BLaER1 (cell line): ENCODE data around the gene ZNF329.

Source experiments
- H3K27ac ChIP-seq: shearing (Covaris generic); formaldehyde crosslinking; 2 replicates; pipeline ENCODE4 v1.8.1; 2022
- H3K27me3 ChIP-seq: shearing (Covaris generic); formaldehyde crosslinking; 2 replicates; pipeline ENCODE4 v1.8.1; 2022
- H3K36me3 ChIP-seq: shearing (Covaris generic); formaldehyde crosslinking; 2 replicates; pipeline ENCODE4 v1.8.1; 2022
- H3K4me1 ChIP-seq: shearing (Covaris generic); formaldehyde crosslinking; 2 replicates; pipeline ENCODE4 v1.8.1; 2022
- H3K4me2 ChIP-seq: shearing (Covaris generic); formaldehyde crosslinking; 2 replicates; pipeline ENCODE4 v1.8.1; 2022
- H3K4me3 ChIP-seq: shearing (Covaris generic); formaldehyde crosslinking; 2 replicates; pipeline ENCODE4 v1.8.1; 2022
- H3K9ac ChIP-seq: shearing (Covaris generic); formaldehyde crosslinking; 2 replicates; pipeline ENCODE4 v1.8.1; 2022
- H3K9me3 ChIP-seq: shearing (Covaris generic); formaldehyde crosslinking; 2 replicates; pipeline ENCODE4 v1.8.1; 2022
- H4K20me1 ChIP-seq: shearing (Covaris generic); formaldehyde crosslinking; 2 replicates; pipeline ENCODE4 v1.8.1; 2022
- Cebpa-rat ChIP-seq: shearing (Covaris generic); IDR thresholded peaks from 2 replicates; pipeline ENCODE4 v1.8.1; 2022

ZNF329 gene

GRCh38 chr19:58095328-58095727 lies 55.3 kb downstream of the ZNF329 start:
- no peaks in the 10 kb centered on the region; the same call in 1 of the 2 replicates for H4K20me1 ChIP-seq
- H3K36me3 ChIP-seq: peaks cover 57% of the 10 kb centered on the region
- H3K9me3 ChIP-seq: peaks cover 74% of the 10 kb centered on the region
- no peaks in the 10 kb centered on the region for H3K27me3 ChIP-seq
- H3K9ac ChIP-seq: no peak overlapping the region
- H3K4me1 ChIP-seq: peaks cover 15% of the 10 kb centered on the region; the same call in 1 of the 2 replicates
- no peak for TF ChIP-seq Cebpa-rat
- no peak overlapping the region for H3K4me3 ChIP-seq
- no peak overlapping the region for H3K4me2 ChIP-seq
- H3K27ac ChIP-seq: no peak overlapping the region

GRCh38 chr19:58093071-58093470 lies 57.5 kb downstream of the ZNF329 start:
- H3K27me3 ChIP-seq: no peaks in the 10 kb centered on the region
- H3K9ac ChIP-seq: no peak overlapping the region
- H3K4me2 ChIP-seq: no peak overlapping the region
- H4K20me1 ChIP-seq: no peaks in the 10 kb centered on the region; the same call in 1 of the 2 replicates
- peaks cover 77% of the 10 kb centered on the region for H3K36me3 ChIP-seq
- no peak for TF ChIP-seq Cebpa-rat
- H3K4me3 ChIP-seq: no peak overlapping the region
- H3K4me1 ChIP-seq: peaks cover 9% of the 10 kb centered on the region; the same call in 1 of the 2 replicates
- peaks cover 83% of the 10 kb centered on the region for H3K9me3 ChIP-seq
- H3K27ac ChIP-seq: no peak overlapping the region

DNA sequence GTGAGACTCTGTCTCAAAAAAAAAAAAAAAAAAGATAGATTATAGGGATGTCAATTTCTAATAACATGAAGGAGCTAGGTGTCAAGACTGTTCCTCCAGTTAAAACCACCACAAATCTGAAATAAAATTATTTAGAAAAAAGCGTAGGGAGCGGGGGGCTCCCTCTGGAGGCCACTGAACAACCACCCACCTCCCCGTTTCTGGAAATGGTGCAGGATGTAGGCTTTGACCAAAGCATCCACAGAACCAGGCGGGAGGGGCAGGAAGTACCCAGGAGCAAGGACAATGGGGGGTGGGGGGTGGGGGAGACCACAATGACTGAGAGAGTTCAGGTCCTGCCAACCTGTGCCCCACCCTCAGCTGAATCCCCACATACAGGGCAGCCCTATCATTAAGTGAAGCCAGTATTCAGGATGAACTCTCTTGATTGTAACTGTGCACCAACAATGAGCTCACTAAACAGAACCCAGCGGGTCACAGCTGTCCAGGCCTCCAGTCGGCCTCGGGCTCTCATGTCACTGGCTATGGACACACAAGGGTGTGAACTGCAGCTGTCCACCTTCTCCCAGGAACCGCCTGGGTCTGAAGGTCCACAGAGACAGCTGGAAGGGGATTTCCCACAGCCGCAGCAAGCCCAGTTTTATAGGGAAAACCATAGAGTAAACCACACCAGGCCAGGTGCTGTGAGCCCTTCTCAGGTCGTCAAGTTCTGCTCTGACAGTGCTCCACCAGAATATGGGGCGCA lies 59.2 kb downstream of the ZNF329 start:
- Histone ChIP-seq H4K20me1 (no peaks in the 10 kb centered on the region; the same call in 1 of the 2 replicates), H3K27me3 (no peaks in the 10 kb centered on the region), H3K4me2 (no peak overlapping the region), H3K4me1 (no peaks in the 10 kb centered on the region), H3K4me3 (no peak overlapping the region), H3K36me3 (peaks cover 91% of the 10 kb centered on the region), H3K9me3 (peaks cover 91% of the 10 kb centered on the region), H3K9ac (no peak overlapping the region), H3K27ac (no peak overlapping the region)
- no peak for TF ChIP-seq Cebpa-rat

GRCh38 chr19:58089846-58090245 lies 60.7 kb downstream of the ZNF329 start:
- Histone ChIP-seq H3K4me2 (no peak overlapping the region), H3K9ac (no peak overlapping the region), H3K4me1 (no peaks in the 10 kb centered on the region), H4K20me1 (no peaks in the 10 kb centered on the region), H3K27me3 (no peaks in the 10 kb centered on the region), H3K27ac (no peak overlapping the region), H3K36me3 (peaks cover 91% of the 10 kb centered on the region), H3K4me3 (no peak overlapping the region), H3K9me3 (peaks cover 91% of the 10 kb centered on the region)
- no peak for TF ChIP-seq Cebpa-rat

GRCh38 chr19:58088521-58089052 lies 62.0 kb downstream of the ZNF329 start:
- Histone ChIP-seq H3K4me2 (no peak overlapping the region), H3K9ac (no peak overlapping the region), H3K36me3 (peaks cover 92% of the 10 kb centered on the region), H3K9me3 (peaks cover 94% of the 10 kb centered on the region), H3K4me3 (no peak overlapping the region), H3K27me3 (no peaks in the 10 kb centered on the region), H3K27ac (no peak overlapping the region), H3K4me1 (no peaks in the 10 kb centered on the region), H4K20me1 (no peaks in the 10 kb centered on the region)
- no peak for TF ChIP-seq Cebpa-rat

- no peak overlapping the region for H3K27ac ChIP-seq
- H4K20me1 ChIP-seq: no peaks in the 10 kb centered on the region
- peaks cover 94% of the 10 kb centered on the region for H3K36me3 ChIP-seq
- H3K4me3 ChIP-seq: no peak overlapping the region
- H3K4me2 ChIP-seq: no peak overlapping the region
- H3K9me3 ChIP-seq: peaks cover 95% of the 10 kb centered on the region
- TF ChIP-seq Cebpa-rat: no peak
- H3K27me3 ChIP-seq: no peaks in the 10 kb centered on the region
- no peak overlapping the region for H3K9ac ChIP-seq
- no peaks in the 10 kb centered on the region for H3K4me1 ChIP-seq
Observed at GRCh38 chr19:58086825-58087710, 63.5 kb downstream of the ZNF329 start.

DNA sequence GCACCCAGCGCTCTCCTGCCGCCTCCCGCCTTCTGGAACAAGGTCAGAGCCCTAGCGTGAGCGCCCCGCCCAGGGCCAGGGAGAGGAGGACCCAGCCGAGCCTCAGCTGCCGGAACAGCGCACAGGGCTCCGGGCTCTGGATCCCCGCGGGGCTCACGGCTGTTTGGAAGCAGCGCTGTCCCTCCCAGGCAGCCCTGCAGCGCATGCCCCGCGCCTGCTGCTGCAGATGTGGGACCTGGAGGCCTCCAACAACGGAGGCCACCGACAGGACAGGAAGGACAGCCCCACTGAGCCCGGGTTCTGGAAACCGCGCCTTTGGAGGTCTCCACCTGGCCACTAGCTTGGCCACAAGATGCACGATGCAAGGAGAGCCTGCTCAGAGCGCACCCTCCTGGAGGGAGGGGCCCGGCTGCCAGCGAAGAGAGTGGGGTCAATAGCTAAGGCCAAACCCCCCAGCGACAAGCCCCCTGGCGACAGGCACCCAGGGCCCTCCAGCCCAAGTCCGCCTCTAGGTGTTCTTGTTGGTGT lies 65.2 kb downstream of the ZNF329 start:
- Histone ChIP-seq H3K9ac (no peak overlapping the region), H3K4me1 (no peaks in the 10 kb centered on the region), H3K36me3 (peaks cover 83% of the 10 kb centered on the region), H3K4me3 (peak overlapping the region; percentile 19; the same call in 1 of the 2 replicates), H3K27me3 (no peaks in the 10 kb centered on the region), H4K20me1 (no peaks in the 10 kb centered on the region), H3K27ac (no peak overlapping the region), H3K4me2 (no peak overlapping the region), H3K9me3 (peaks cover 85% of the 10 kb centered on the region)
- TF ChIP-seq Cebpa-rat: no peak

- H3K27ac ChIP-seq: no peak overlapping the region
- no peaks in the 10 kb centered on the region for H3K4me1 ChIP-seq
- no peak overlapping the region for H3K4me2 ChIP-seq
- no peak overlapping the region for H3K9ac ChIP-seq
- H3K4me3 ChIP-seq: peak overlapping the region; percentile 19
- peaks cover 77% of the 10 kb centered on the region for H3K36me3 ChIP-seq
- H4K20me1 ChIP-seq: no peaks in the 10 kb centered on the region
- H3K9me3 ChIP-seq: peaks cover 79% of the 10 kb centered on the region
- no peaks in the 10 kb centered on the region for H3K27me3 ChIP-seq
- no peak for TF ChIP-seq Cebpa-rat
Observed at GRCh38 chr19:58084596-58085347, 65.8 kb downstream of the ZNF329 start.

DNA sequence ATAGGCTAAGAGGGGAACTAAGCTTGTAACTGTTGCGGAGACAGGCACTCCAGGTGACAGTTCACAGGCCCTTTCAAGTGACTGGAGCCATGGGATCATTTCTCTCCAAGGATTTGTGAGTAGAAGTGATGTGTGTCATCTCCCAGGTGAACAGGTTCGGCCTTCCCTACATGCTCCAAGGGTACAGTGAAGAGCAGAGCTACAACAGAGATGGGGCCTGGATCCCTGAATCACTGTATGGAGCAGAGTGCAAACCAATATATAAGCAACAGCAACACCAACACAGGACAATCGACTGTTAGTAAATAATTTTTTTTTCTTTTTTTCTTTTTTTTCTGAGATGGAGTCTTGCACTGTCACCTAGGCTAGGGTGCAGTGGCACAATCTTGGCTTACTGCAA lies 67.6 kb downstream of the ZNF329 start:
- no peak overlapping the region for H3K9ac ChIP-seq
- no peak overlapping the region for H3K27ac ChIP-seq
- H3K36me3 ChIP-seq: peaks cover 62% of the 10 kb centered on the region
- H3K9me3 ChIP-seq: peaks cover 64% of the 10 kb centered on the region
- no peak for TF ChIP-seq Cebpa-rat
- no peak overlapping the region for H3K4me2 ChIP-seq
- H3K4me1 ChIP-seq: no peaks in the 10 kb centered on the region
- no peak overlapping the region for H3K4me3 ChIP-seq
- no peaks in the 10 kb centered on the region for H4K20me1 ChIP-seq
- H3K27me3 ChIP-seq: no peaks in the 10 kb centered on the region
